NOMO-1 treated with dmso at 0.1 percent for 144 hours (cell line): ENCODE measurements around the gene UFM1.
"Not testable (repeated sequence)": the region's sequence is repeated elsewhere in the genome, so short reads cannot be mapped to it uniquely, and the experiment has no call there.

Experiments
- DNase-seq: peaks from one replicate; lab custom pipeline; 2025; ENCODE audit not compliant: unreplicated experiment; lab: John Stamatoyannopoulos, UW

Gene UFM1

DNA sequence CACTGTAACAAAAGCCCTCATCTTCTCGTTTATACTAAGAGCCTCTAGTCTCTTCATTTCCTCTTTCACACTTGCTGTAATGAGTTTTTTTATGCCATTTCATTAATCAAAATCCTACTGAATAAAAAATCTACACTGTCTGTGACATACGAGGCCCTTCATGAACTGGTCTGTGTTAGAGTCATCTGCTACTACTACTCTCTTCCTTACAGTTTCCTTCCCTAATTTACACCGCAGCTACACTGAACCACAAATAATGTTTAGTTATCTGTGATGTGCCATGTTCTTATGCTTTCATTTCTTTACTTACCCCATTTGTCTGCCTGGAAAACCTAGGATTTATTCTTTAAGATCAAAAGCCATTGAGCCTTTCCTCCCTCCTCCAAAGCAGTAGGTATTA is 16.0 kb downstream of the UFM1 start:
- DNase-seq: no peak

- DNase-seq: no peak
Measured at GRCh38 chr13:38366954-38367645, 17.4 kb downstream of the UFM1 start.

- no peak for DNase-seq
Measured at GRCh38 chr13:38369058-38369457, 19.4 kb downstream of the UFM1 start.

DNA sequence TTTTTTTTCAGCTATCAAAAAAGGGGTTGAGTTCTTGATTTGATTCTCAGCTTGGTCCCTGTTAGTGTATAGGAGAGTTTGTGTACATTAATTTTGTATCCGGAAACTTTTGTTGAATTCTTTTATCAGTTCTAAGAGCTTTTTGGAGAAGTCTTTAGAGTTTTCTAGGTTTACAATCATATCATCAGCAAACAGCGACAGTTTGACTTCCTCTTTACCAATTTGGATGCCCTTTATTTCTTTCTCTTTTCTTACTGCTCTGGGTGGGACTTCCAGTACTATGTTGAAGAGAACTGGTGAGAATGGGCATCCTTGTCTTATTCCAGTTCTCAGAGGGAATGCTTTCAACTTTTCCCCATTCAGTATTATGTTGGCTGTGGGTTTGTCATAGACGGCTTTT is 20.4 kb downstream of the UFM1 start:
- not testable (repeated sequence) for DNase-seq

DNA sequence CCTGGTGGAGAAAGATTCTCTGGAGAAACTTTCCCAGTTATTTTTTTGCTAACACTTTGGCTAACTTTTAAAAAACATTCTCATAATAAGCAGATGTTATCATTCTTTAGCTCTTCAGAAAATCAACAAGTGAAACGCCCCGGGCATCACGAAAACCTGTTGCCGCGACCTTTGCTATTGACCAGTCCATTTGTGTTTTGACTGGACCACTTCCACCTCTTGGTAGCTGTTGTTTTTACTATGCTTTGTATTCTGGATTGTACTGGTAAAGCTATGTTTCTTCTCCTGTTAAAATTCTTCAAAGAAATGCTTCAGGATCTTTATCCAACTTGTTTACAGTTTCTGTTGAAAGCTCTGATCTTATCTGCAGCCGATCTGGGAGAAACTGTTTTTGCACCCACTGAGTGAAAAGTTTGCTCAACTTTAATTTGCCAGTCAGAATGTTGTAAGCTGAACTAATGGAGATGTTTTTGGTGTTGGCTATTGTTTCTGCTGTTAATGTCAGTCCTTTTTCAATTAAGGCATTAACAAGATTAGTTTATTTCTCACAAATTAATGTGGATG is 23.3 kb downstream of the UFM1 start:
- no peak for DNase-seq

DNA sequence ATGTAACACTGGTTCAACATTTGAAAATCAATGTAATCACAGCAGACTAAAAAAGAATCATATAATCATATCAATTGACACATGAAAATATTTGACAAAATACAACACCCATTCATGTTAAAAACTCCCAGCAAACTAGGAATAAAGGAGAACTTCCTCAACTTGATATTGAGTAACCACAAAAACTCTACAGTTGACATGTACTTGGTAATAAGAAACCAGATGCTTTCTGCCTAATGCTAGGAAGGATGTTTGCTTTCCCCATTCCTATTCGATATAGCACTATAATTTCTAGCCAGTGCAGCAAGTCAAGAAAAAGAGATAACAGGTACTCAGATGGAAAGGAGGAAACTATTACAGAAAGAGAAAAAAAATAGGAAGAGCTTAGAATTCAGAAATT is 26.9 kb downstream of the UFM1 start:
- no peak for DNase-seq

DNA sequence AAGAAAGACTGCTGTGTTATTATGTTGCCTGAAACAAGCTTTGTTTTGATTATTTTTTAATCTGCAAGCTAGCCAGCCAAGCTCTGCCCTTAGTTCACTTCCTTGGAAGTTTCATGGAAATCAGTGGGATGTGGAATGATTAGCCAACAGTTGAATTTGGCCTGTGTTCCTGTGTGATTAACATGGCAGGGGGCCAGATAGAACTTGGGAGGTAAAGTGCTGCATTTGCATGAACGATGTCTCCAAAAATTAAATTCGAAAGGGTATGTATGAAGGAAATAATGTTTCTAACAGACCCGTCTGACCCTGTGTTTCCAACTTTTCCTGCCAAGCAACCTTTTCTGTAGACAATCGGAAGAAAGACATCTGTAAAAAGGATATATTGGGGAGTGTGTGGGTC is 32.2 kb downstream of the UFM1 start:
- no peak for DNase-seq

DNA sequence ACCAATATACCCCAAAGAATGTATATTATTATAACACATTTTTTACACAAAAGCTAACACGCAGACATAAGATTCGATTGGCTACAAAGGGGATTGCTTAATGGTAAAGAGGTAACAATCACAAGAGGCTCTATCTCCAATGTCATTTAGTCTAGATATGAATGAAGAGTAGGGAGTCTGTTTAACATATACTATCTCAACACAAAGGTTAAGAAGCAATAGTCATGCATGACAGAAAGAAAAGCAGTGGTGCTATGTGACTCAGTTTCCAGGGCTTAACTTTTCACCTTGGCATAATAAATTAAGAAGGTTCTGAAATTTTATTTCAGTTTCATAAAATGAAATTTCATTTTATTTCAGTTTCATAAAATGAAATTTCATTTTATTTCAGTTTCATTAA is 33.3 kb downstream of the UFM1 start:
- DNase-seq: no peak

DNA sequence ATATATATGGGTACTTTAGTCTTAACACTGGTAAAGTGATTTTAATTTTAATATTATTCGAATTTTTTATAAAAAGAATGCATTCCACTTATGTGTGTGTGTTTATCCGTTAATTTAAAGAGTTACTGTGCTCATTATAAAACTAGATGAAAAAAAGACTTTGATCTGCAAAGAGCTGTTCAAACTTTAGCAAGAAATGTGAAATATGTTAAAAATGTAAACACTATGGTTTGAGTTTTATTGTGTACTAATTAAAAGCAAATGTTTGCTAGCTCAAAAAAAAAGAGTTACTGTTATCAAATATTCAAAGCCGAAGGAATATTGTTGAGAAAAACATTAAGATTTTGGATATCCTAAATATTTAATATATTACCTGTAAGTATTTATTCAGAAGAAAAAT is 34.5 kb downstream of the UFM1 start:
- DNase-seq: no peak

DNA sequence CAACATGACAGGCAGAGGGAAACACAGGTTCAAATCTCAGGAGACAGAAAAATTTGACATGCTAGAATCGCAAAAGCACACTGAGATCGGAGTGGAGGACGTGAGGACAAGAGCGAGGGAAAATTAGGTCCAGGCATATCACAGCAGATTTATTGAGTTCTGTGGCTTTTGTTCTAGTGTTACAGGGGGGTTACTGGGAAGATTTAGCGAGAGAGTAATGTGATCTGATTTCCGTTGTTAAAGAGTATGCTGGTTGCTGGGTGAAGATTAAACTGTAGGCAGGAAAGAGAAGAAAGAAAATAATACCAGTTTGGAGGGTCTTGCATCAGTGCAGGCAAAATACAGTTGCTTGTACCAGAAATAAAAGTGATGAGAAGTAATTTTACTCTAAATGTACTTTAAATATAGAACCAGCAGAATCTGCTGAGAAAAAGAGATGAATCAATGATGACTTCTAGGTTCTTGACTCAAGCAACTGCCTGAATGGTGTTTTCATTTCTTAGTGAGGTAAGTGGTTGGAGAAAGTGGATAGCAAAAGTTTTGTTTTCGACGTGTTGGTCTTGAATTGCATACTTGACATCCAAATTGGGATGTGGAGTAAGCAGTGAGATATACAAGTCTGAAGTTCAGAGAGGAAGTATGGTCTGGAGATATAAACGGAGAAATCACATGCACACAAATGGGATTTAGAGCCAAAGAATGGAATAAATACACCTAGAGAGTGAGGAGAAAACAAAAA is 35.7 kb downstream of the UFM1 start:
- DNase-seq: no peak

DNA sequence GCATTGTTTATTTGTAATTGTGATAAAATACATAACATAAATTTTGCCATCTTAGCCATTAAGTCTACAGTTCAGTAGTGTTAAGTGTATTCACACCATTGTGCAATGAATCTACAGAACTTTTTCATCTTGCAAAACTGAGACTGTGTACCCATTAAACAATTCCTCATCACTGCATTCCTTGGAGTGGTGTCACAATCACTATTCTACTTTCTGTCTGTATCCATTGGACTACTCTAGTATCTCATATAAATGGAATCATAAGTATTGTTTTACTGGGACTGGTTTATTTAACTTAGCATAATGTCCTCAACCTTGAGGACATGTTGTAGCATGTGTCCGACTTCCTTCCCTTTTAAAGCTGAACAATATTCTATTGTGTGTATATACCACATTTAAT is 36.8 kb downstream of the UFM1 start:
- no peak for DNase-seq

GRCh38 chr13:38391341-38391740 is 41.7 kb downstream of the UFM1 start:
- no peak for DNase-seq

DNA sequence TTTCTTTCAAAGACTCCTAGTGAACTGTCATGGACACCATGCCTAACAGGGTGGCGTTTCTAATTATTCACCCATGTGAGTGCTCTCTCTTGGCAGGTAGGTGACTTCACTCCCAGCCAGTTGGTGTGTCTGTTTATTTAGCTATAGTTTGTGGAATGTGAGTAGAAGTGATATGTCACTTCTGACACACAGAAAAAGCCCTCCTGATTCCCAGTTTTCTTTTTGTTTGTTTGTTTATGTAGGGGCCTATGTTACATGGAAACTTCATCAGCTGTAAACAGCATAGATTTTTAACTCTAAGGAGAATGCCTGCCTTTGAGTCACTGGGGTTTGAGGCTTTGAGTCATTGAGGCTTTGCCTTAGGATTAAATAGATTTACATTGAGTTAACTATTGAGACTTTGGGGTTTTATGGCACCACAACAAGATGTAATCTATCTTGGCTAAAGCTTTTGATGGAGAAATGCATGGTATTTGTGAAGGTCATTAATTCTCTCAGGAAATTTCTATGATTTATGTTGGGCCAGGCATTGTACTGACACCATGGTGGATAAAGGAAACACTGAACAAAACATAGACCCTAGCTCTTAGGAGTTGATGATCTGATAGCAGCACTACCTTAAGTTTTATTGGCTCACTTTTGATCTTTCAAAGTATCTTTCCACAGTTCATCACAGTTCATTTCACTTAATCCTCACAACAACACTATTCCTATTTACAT is 45.3 kb downstream of the UFM1 start:
- DNase-seq: no peak

DNA sequence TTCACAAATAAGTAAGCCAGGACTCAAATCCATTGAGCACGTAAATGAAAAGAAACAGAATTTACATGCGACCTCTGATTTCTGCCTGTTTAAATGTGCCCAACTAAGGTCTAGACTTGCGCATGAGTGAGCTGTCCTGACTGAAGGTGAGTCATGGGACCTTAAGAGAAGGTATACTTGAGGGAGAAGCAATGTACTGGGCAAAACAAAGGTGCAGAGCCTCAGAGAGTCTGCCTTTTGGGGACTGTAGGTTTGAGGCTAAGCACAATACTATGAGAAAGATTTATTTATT is 45.8 kb downstream of the UFM1 start:
- no peak for DNase-seq

GRCh38 chr13:38398711-38399493 is 49.3 kb downstream of the UFM1 start:
- no peak for DNase-seq

DNA sequence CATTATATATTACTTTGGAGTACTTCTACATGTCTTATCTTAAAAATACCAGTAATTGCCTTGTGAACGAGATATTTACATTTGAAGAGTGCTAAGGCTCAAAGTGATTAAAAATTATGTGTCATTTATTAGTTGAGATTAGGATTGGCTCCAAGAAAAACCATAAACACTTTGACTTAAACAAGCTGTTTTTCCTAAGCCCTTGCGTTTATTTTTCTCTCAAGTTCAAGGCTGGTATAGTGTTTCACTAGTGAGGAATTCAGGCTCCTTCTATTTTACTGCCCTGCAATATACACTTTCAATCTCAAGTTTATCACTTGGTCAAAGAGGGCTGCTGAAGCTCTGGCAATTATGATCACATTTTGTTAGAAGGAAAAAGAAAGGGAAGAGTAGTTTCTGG is 49.9 kb downstream of the UFM1 start:
- DNase-seq: no peak

GRCh38 chr13:38401276-38401675 is 51.6 kb downstream of the UFM1 start:
- no peak for DNase-seq

DNA sequence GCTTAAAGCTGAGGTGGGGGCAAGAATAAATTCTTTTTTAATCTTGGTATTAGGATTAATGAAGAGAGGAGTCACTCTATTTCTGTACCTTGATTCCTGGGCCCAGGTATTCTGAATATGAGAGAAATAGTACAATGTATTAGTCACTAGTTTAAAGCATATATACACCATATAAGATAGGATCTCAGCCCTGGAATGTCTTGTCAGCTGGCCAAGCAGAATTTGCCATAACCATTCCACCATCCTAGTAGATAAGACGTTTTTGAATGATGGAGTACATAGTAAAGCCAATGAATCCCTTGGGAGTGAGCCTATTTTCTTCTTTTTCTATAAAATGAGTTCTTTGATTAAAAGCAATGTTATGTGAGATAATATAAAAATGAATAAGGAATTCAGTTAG is 55.6 kb downstream of the UFM1 start:
- DNase-seq: no peak

GRCh38 chr13:38409771-38410170 is 60.1 kb downstream of the UFM1 start:
- DNase-seq: no peak

- no peak for DNase-seq
Measured at GRCh38 chr13:38412266-38412665, 62.6 kb downstream of the UFM1 start.
